Fibroblast of villous mesenchyme (primary cell): Measurements from ENCODE around the gene RASAL1. TPM values are rescaled to one million over a fixed set of nuclear protein-coding genes. Genes with fewer than 3 reads are reported as not detected.

Source experiments
- DNase-seq: peaks from one replicate; pipeline ENCODE4 v3.0.0-alpha.2; 2010; ENCODE audit warnings: low read depth
- H3K4me3 ChIP-seq: 2 replicates; pipeline ENCODE4 v1.5.1; 2011; ENCODE audit warnings: low read depth, mild to moderate bottlenecking, low read length
- CTCF ChIP-seq: IDR thresholded peaks from 2 replicates; pipeline ENCODE4 v1.5.1; 2012; ENCODE audit warnings: low read depth, mild to moderate bottlenecking, low read length; ENCODE audit not compliant: insufficient read depth
- total RNA-seq: library from RNA; depleted of rRNA; stranded (reverse); fragments of >200 nt; gene quantifications from 2 replicates; pipeline ENCODE4 v1.2.3, GENCODE V29; 2012

Gene RASAL1
- total RNA-seq, 1 donor, result not detected

- no peak for TF ChIP-seq CTCF
- H3K4me3 ChIP-seq, result no peak overlapping the region
- no peak for DNase-seq
Measured at GRCh38 chr12:113073586-113073985, 62.0 kb downstream of the RASAL1 start.

- TF ChIP-seq CTCF, result no peak
- no peak for DNase-seq
- no peak overlapping the region for H3K4me3 ChIP-seq
Measured at GRCh38 chr12:113072136-113072535, 63.4 kb downstream of the RASAL1 start.

GRCh38 chr12:113071135-113072112, 64.1 kb downstream of the RASAL1 start:
- no peak for TF ChIP-seq CTCF
- H3K4me3 ChIP-seq, result no peak overlapping the region
- no peak for DNase-seq

- no peak for TF ChIP-seq CTCF
- DNase-seq, result no peak
- H3K4me3 ChIP-seq, result no peak overlapping the region
Measured at GRCh38 chr12:113070117-113070906, 65.2 kb downstream of the RASAL1 start.

GRCh38 chr12:113069751-113070116, 65.8 kb downstream of the RASAL1 start:
- TF ChIP-seq CTCF, result no peak
- DNase-seq, result no peak
- no peak overlapping the region for H3K4me3 ChIP-seq

- no peak for DNase-seq
- H3K4me3 ChIP-seq, result no peak overlapping the region
- TF ChIP-seq CTCF, result no peak
Measured at GRCh38 chr12:113069149-113069548, 66.4 kb downstream of the RASAL1 start.
